ENCODE measurements around the gene NEBL.

Gene NEBL

GRCh38 chr10:20903635-20904390 lies 6.7 kb upstream of the NEBL start:
- no peak for DNase-seq (ENCODE audit: low read depth, low spot score)

- no peak for DNase-seq (ENCODE audit: low read depth, low spot score)
These were observed 4.0 kb upstream of the NEBL start for GRCh38 chr10:20901110-20901509.

- peak; percentile 79 for DNase-seq (ENCODE audit: low read depth, low spot score)
These were observed 1.9 kb upstream of the NEBL start for GRCh38 chr10:20898866-20899535.

- no peak for DNase-seq (ENCODE audit: low read depth, low spot score)
These were observed 3.8 kb downstream of the NEBL start for GRCh38 chr10:20893297-20893696.

- DNase-seq (ENCODE audit: low read depth, low spot score) = peak; percentile 52
These were observed 4.3 kb downstream of the NEBL start for GRCh38 chr10:20892796-20893195.

GRCh38 chr10:20892011-20892585 lies 5.0 kb downstream of the NEBL start:
- DNase-seq (ENCODE audit: low read depth, low spot score) = peak; percentile 25

GRCh38 chr10:20891338-20891714 lies 5.8 kb downstream of the NEBL start:
- peak; percentile 87 for DNase-seq (ENCODE audit: low read depth, low spot score)

- peak; percentile 38 for DNase-seq (ENCODE audit: low read depth, low spot score)
These were observed 6.4 kb downstream of the NEBL start for GRCh38 chr10:20890491-20891337.

GRCh38 chr10:20890009-20890408 lies 7.1 kb downstream of the NEBL start:
- peak; percentile 56 for DNase-seq (ENCODE audit: low read depth, low spot score)

GRCh38 chr10:20888620-20889330 lies 8.3 kb downstream of the NEBL start:
- DNase-seq (ENCODE audit: low read depth, low spot score) = no peak

- no peak for DNase-seq (ENCODE audit: low read depth, low spot score)
These were observed 9.2 kb downstream of the NEBL start for GRCh38 chr10:20887706-20888555.

- peak; percentile 53 for DNase-seq (ENCODE audit: low read depth, low spot score)
These were observed 11.4 kb downstream of the NEBL start for GRCh38 chr10:20885678-20886077.

- no peak for DNase-seq (ENCODE audit: low read depth, low spot score)
These were observed 13.6 kb downstream of the NEBL start for GRCh38 chr10:20883552-20883951.

- DNase-seq (ENCODE audit: low read depth, low spot score) = no peak
These were observed 15.0 kb downstream of the NEBL start for GRCh38 chr10:20882091-20882490.

- DNase-seq (ENCODE audit: low read depth, low spot score) = no peak
These were observed 18.0 kb downstream of the NEBL start for GRCh38 chr10:20879136-20879535.

GRCh38 chr10:20877986-20878983 lies 18.8 kb downstream of the NEBL start:
- DNase-seq (ENCODE audit: low read depth, low spot score) = peak; percentile 50

- DNase-seq (ENCODE audit: low read depth, low spot score) = no peak
These were observed 19.6 kb downstream of the NEBL start for GRCh38 chr10:20877554-20877953.

GRCh38 chr10:20874261-20874660 lies 22.9 kb downstream of the NEBL start:
- DNase-seq (ENCODE audit: low read depth, low spot score) = no peak

GRCh38 chr10:20871970-20872369 lies 25.1 kb downstream of the NEBL start:
- DNase-seq (ENCODE audit: low read depth, low spot score) = no peak
